Mesenchymal stem cell (in vitro differentiated cells and primary cell): Measurements from ENCODE around the gene PDZD2.

Experiments
- DNase-seq: peaks from one replicate; pipeline ENCODE4 v3.0.0-alpha.2; 2013
- H2AFZ ChIP-seq: one replicate; pipeline ENCODE4 v1.6.1; 2013; ENCODE audit warnings: low read depth, mild to moderate bottlenecking, control low read depth, inconsistent platforms, low read length, moderate library complexity
- H2AK5ac ChIP-seq: 2 replicates; pipeline ENCODE4 v1.6.1; 2013; ENCODE audit warnings: low read length, moderate library complexity, mild to moderate bottlenecking, inconsistent platforms; ENCODE audit not compliant: severe bottlenecking
- H2BK120ac ChIP-seq: one replicate; pipeline ENCODE4 v1.6.1; 2013; ENCODE audit warnings: low read depth, mild to moderate bottlenecking, inconsistent platforms, low read length, moderate library complexity
- H2BK12ac ChIP-seq, 2 experiments: one replicate each; pipeline ENCODE4 v1.6.1; 2013; ENCODE audit warnings: inconsistent platforms in 2 of 2, low read length in 2 of 2, mild to moderate bottlenecking in 2 of 2, moderate library complexity in 2 of 2, control low read depth in 1 of 2
- H2BK15ac ChIP-seq: one replicate; pipeline ENCODE4 v1.6.1; 2013; ENCODE audit warnings: mild to moderate bottlenecking, low read depth, inconsistent platforms; ENCODE audit not compliant: poor library complexity, severe bottlenecking
- H2BK5ac ChIP-seq: 2 replicates; pipeline ENCODE4 v1.6.1; 2013; ENCODE audit warnings: low read depth, mild to moderate bottlenecking, low read length, control low read depth, inconsistent platforms; ENCODE audit not compliant: poor library complexity, severe bottlenecking
- H3K14ac ChIP-seq, 2 experiments: one replicate each; pipeline ENCODE4 v1.6.1; 2013; ENCODE audit warnings: inconsistent platforms in 2 of 2, low read length in 2 of 2, control low read depth in 1 of 2, mild to moderate bottlenecking in 1 of 2, moderate library complexity in 1 of 2
- H3K18ac ChIP-seq, 2 experiments: one replicate each; pipeline ENCODE4 v1.6.1; 2013; ENCODE audit warnings: inconsistent platforms in 2 of 2, low read length in 2 of 2, control low read depth in 1 of 2, low read depth in 1 of 2, mild to moderate bottlenecking in 1 of 2
- H3K23ac ChIP-seq, 2 experiments: one replicate each; pipeline ENCODE4 v1.6.1; 2013; ENCODE audit warnings: inconsistent platforms in 2 of 2, low read length in 2 of 2, mild to moderate bottlenecking in 2 of 2, moderate library complexity in 2 of 2, control low read depth in 1 of 2
- H3K27ac ChIP-seq: 2 replicates; pipeline ENCODE4 v1.5.1; 2013; ENCODE audit warnings: mild to moderate bottlenecking, moderate library complexity, low read length, control low read depth, inconsistent platforms; ENCODE audit not compliant: poor library complexity, severe bottlenecking
- H3K27me3 ChIP-seq, 2 experiments: 2 replicates each; pipeline versions ENCODE4 v1.6.1 to v1.7.0; 2013; ENCODE audit warnings: low read length in 2 of 2, mild to moderate bottlenecking in 2 of 2, moderate library complexity in 2 of 2, control low read depth in 1 of 2, inconsistent platforms in 1 of 2; ENCODE audit not compliant: control insufficient read depth in 1 of 2, insufficient read depth in 1 of 2
- H3K36me3 ChIP-seq, 2 experiments: 2 replicates each; pipeline versions ENCODE4 v1.6.1 to v1.7.0; 2013; ENCODE audit warnings: low read length in 2 of 2, control low read depth in 1 of 2, inconsistent platforms in 1 of 2, low read depth in 1 of 2, mild to moderate bottlenecking in 1 of 2; ENCODE audit not compliant: insufficient read depth in 2 of 2, control insufficient read depth in 1 of 2
- H3K4ac ChIP-seq, 2 experiments: one replicate each; pipeline ENCODE4 v1.6.1; 2013; ENCODE audit warnings: inconsistent platforms in 2 of 2, low read length in 2 of 2, mild to moderate bottlenecking in 2 of 2, moderate library complexity in 2 of 2, control low read depth in 1 of 2, low read depth in 1 of 2
- H3K4me1 ChIP-seq: 2 replicates; pipeline ENCODE4 v1.6.1; 2013; ENCODE audit warnings: low read depth, low read length, control low read depth; ENCODE audit not compliant: control insufficient read depth, insufficient read depth
- H3K4me2 ChIP-seq: 2 replicates; pipeline ENCODE4 v1.6.1; 2013; ENCODE audit warnings: low read length, mild to moderate bottlenecking, inconsistent platforms; ENCODE audit not compliant: poor library complexity, severe bottlenecking
- H3K4me3 ChIP-seq, 2 experiments: 2 replicates each; pipeline versions ENCODE4 v1.5.1 to v1.7.0; 2013; ENCODE audit warnings: low read length in 2 of 2, mild to moderate bottlenecking in 2 of 2, control low read depth in 1 of 2, low read depth in 1 of 2; ENCODE audit not compliant: insufficient read depth in 1 of 2
- H3K79me1 ChIP-seq: replicated peaks from 2 replicates; pipeline ENCODE4 v1.6.1; 2013; ENCODE audit warnings: mild to moderate bottlenecking, control low read depth, low read length, inconsistent platforms; ENCODE audit not compliant: poor library complexity, severe bottlenecking
- H3K9ac ChIP-seq: 2 replicates; pipeline ENCODE4 v1.7.0; 2013; ENCODE audit warnings: mild to moderate bottlenecking, low read length, moderate library complexity
- H3K9me3 ChIP-seq: 2 replicates; pipeline ENCODE4 v1.7.0; 2013; ENCODE audit warnings: mild to moderate bottlenecking, low read length; ENCODE audit not compliant: control insufficient read depth
- H4K8ac ChIP-seq: one replicate; pipeline ENCODE4 v1.6.1; 2013; ENCODE audit warnings: inconsistent platforms, mild to moderate bottlenecking, low read length, moderate library complexity
- H4K91ac ChIP-seq: one replicate; pipeline ENCODE4 v1.6.1; 2013; ENCODE audit warnings: mild to moderate bottlenecking, low read length, inconsistent platforms
- WGBS: methylation state at CpG from one replicate; pipeline ENCODE4 v1.1.7; 2013; ENCODE audit warnings: mixed read lengths; 5-methylcytosine and 5-hydroxymethylcytosine counted together

The PDZD2 gene

DNA sequence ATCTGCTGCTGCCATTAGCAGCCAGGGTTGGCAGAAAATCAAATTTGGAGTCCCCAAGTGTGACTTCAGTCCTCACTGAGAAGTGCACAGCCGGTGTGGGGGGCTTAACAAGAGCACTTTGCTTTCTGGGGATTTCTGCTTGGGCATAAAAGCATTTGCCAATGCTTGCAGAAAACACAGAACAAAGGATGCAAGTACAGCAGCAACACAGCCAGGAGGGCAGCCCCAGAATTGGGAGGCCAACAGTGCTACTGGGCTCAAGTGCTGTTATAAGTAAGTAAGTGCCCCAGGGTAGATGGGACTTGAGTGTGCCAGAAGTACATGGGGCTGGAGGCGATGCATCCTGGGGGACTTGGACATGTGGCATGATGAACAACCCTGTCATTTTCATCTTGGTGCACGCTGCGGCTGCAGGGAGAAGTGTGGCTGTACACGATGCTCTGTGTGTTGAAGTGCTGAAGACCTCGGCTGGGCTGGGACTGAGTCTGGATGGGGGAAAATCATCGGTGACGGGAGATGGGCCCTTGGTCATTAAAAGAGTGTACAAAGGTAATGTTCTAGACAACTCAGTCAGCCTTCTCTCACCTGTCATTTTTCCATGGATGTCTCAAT, 461.9 kb downstream of the PDZD2 start:
- peaks cover 21% of the 10 kb centered on the region for H3K79me1 ChIP-seq
- H2BK12ac ChIP-seq: no peak overlapping the region
- no peak overlapping the region for H3K4me3 ChIP-seq
- H3K36me3 ChIP-seq: peaks cover 61 to 97% of the 10 kb centered on the region in 2 experiments
- no peak overlapping the region for H2BK15ac ChIP-seq
- no peaks in the 10 kb centered on the region for H3K9me3 ChIP-seq
- peak overlapping the region; percentile 0 for H4K8ac ChIP-seq
- 97% methylated on average over 8 of the region's 8 CpGs for WGBS
- H3K4ac ChIP-seq: no peak overlapping the region
- DNase-seq: no peak
- H3K27ac ChIP-seq: no peak overlapping the region
- H2BK5ac ChIP-seq: no peak overlapping the region
- no peak overlapping the region for H3K9ac ChIP-seq
- no peaks in the 10 kb centered on the region for H3K4me1 ChIP-seq
- no peak overlapping the region for H2BK120ac ChIP-seq
- H3K23ac ChIP-seq: no peak overlapping the region
- H3K14ac ChIP-seq: no peak overlapping the region
- H2AFZ ChIP-seq: no peak overlapping the region
- no peak overlapping the region for H3K18ac ChIP-seq
- H4K91ac ChIP-seq: no peak overlapping the region
- no peak overlapping the region for H2AK5ac ChIP-seq
- no peaks in the 10 kb centered on the region for H3K27me3 ChIP-seq
- H3K4me2 ChIP-seq: no peak overlapping the region

- Histone ChIP-seq H3K4ac (no peak overlapping the region), H3K9me3 (no peaks in the 10 kb centered on the region), H4K8ac (no peak overlapping the region), H2BK120ac (no peak overlapping the region), H3K27me3 (no peaks in the 10 kb centered on the region), H3K4me2 (no peak overlapping the region), H2BK15ac (no peak overlapping the region), H3K9ac (no peak overlapping the region), H2BK12ac (no peak overlapping the region), H3K4me1 (no peaks in the 10 kb centered on the region), H3K36me3 (peaks cover 64 to 100% of the 10 kb centered on the region in 2 experiments), H3K79me1 (peaks cover 28% of the 10 kb centered on the region), H3K4me3 (no peak overlapping the region), H3K18ac (no peak overlapping the region), H2AFZ (no peak overlapping the region), H4K91ac (no peak overlapping the region), H3K27ac (no peak overlapping the region), H3K23ac (peak overlapping the region in 1 of 2 experiments; percentile 10), H2BK5ac (no peak overlapping the region), H3K14ac (no peak overlapping the region), H2AK5ac (no peak overlapping the region)
- WGBS: 88% methylated on average over 12 of the region's 12 CpGs
- no peak for DNase-seq
Observed at GRCh38 chr5:32102254-32102986, 463.5 kb downstream of the PDZD2 start.

GRCh38 chr5:32103521-32103920, 464.6 kb downstream of the PDZD2 start:
- WGBS: over 99% methylated on average over 12 of the region's 12 CpGs
- Histone ChIP-seq H3K14ac (no peak overlapping the region), H2BK5ac (no peak overlapping the region), H2AK5ac (no peak overlapping the region), H2BK12ac (no peak overlapping the region), H3K27ac (no peak overlapping the region), H3K4ac (no peak overlapping the region), H3K79me1 (peaks cover 32% of the 10 kb centered on the region), H3K18ac (no peak overlapping the region), H4K91ac (no peak overlapping the region), H3K9ac (no peak overlapping the region), H3K4me2 (no peak overlapping the region), H3K9me3 (no peaks in the 10 kb centered on the region), H3K4me1 (no peaks in the 10 kb centered on the region), H3K23ac (no peak overlapping the region), H4K8ac (no peak overlapping the region), H3K27me3 (no peaks in the 10 kb centered on the region), H2BK120ac (no peak overlapping the region), H3K4me3 (no peak overlapping the region), H2AFZ (no peak overlapping the region), H3K36me3 (peaks cover 61 to 99% of the 10 kb centered on the region in 2 experiments), H2BK15ac (no peak overlapping the region)
- DNase-seq: no peak

GRCh38 chr5:32107291-32107690, 468.4 kb downstream of the PDZD2 start:
- H3K4me1 ChIP-seq: no peaks in the 10 kb centered on the region
- peaks cover 48 to 97% of the 10 kb centered on the region in 2 experiments for H3K36me3 ChIP-seq
- no peak overlapping the region for H3K4ac ChIP-seq
- H3K9me3 ChIP-seq: no peaks in the 10 kb centered on the region
- H3K9ac ChIP-seq: no peak overlapping the region
- H3K79me1 ChIP-seq: peaks cover 35% of the 10 kb centered on the region
- H2BK15ac ChIP-seq: no peak overlapping the region
- DNase-seq: no peak
- H4K8ac ChIP-seq: no peak overlapping the region
- no peak overlapping the region for H3K4me3 ChIP-seq
- H3K4me2 ChIP-seq: no peak overlapping the region
- H2AFZ ChIP-seq: no peak overlapping the region
- no peaks in the 10 kb centered on the region for H3K27me3 ChIP-seq
- WGBS: 96% methylated on average over 4 of the region's 4 CpGs
- no peak overlapping the region for H2AK5ac ChIP-seq
- H3K18ac ChIP-seq: no peak overlapping the region
- H4K91ac ChIP-seq: no peak overlapping the region
- no peak overlapping the region for H3K27ac ChIP-seq
- H2BK5ac ChIP-seq: no peak overlapping the region
- H3K14ac ChIP-seq: no peak overlapping the region
- no peak overlapping the region for H2BK12ac ChIP-seq
- H2BK120ac ChIP-seq: no peak overlapping the region
- no peak overlapping the region for H3K23ac ChIP-seq
